Activated CD8-positive, alpha-beta memory T cell treated with anti-CD3 and anti-CD28 coated beads, Interleukin-2, amount 50 U/mL, for 1 hour (primary cell): ENCODE results near the gene APMAP.

Source experiments
- DNase-seq: peaks from one replicate; pipeline ENCODE4 v3.0.0-alpha.2; 2020; ENCODE audit errors: extremely low read depth

Gene APMAP

DNA sequence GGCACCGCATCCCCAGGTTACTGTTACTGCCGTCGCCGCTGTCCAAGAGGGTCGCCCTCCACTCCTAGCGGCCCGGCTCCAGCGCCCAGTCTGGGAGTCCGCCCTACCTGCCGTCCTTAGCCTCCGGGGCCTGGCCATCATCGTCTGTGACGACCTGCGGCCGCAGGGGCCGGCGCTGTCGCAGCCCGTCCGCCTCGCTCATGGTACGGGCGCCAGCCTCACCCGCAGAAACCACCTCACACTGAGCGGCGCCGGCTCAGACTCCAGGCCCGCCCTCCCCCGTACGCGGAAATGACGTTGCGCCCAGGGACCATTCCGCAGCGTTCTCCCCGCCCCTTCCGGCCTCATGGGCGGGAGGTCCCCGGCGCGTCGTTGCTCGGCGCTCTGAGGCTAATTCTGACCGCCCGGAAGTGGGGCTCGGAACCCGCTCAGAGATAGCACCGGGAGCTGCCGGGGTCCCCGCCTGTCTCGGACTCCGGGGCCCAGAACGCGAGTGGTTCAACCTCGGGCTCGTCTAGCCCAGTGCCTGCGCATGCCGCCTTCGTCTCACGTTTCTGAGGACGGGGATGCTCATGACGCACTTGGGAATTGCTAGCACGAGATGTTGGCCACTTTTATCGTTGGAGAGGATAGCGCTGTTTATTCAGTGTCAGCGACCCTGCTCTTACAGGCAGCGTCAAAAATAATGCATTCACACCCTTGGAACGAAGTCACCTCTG lies at the start of gene APMAP:
TSS of gene APMAP (minus strand) at position 265 of the 719 bp plus-strand sequence. CDS start at position 202, 63 bp downstream.
- DNase-seq: peak; percentile 90

GRCh38 chr20:25041813-25042530 lies 49.4 kb upstream of the APMAP start:
- DNase-seq: no peak

- no peak for DNase-seq
These were observed 47.9 kb upstream of the APMAP start for GRCh38 chr20:25040438-25040831.

DNA sequence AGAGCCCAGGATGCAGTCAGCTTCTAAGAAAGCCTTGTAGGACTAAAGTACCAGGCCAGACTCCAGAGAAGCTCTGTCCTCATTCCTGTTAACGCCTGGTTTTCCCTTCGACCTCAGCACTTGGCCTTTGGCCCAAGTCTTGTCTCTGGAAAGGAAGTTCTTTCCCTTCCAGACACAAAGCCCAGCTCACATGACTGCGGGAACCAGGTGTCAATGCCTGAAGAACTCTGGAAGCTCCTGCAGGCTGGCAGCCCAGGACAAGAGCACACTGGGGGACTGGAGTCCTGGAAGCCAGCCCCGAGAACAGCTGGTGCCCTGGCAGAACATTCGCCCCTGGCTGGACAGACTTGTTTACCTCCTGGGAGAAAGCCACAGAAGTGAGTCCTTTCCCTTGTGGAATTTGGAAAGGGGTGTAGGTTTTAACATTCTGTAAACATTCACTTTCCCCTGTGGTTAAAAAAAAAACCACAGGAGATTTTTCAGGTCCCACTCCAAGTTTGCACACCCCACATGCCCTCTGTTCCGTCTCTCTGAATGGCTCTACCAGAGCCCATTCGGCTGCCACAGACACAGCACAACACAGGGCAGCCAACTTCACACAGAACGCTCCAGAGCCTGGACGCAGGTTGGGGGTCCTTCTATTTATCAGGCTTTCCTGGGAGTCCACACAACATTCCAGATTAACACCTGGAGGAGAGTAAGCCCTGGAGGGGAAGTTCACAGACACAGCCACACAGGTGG lies 47.3 kb upstream of the APMAP start:
- DNase-seq: no peak

DNA sequence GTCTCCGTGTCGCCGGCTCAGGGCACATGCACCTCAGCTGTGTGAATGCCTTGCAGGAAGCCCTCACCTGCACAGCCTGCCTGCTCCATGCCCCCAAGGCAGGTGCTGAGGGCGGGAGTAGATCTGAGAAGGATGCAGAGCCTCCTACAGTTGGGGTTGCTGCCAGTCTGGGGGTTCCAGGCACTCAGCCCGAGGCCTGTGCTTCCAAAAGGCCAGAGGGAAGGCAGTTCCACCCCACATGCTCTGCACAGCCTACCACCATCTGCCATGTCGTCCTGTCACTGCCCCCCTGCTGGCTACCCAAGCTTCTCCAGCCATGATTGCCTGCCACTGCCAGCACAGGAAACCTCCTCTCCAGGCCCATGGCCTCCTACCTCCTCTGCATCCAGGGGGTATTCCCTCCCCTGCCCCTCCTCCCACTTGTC lies 46.1 kb upstream of the APMAP start:
- no peak for DNase-seq

GRCh38 chr20:25038103-25038410 lies 45.5 kb upstream of the APMAP start:
- DNase-seq: no peak

GRCh38 chr20:25037288-25038102 lies 44.9 kb upstream of the APMAP start:
- DNase-seq: no peak

DNA sequence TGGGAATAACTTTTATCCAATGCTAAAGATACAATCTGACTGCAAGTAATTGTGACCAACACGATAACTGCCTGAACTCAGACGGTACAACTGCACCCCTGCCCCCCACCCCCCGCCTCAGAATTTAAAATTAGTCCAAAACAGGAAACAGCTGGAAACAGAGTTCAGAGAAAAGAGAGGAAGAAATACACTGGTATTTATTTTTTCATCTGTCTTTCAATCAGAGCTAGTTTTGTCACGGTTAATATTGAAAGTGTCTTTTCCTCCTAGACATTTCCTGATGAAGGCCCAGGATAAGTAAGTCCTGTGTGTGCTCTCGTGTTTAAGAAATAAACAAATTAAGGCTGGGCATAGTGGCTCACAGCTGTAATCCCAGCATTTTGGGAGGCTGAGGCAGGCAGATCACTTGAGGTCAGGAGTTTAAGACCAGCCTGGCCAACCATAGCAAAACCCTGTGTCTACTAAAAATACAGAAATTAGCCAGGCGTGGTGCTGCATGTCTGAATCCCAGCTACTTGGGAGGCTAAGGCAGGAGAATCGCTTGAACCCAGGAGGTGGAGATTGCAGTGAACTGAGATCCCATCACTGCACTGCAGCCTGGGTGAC lies 43.9 kb upstream of the APMAP start:
- DNase-seq: no peak

- DNase-seq: no peak
These were observed 43.4 kb upstream of the APMAP start for GRCh38 chr20:25035921-25036320.

DNA sequence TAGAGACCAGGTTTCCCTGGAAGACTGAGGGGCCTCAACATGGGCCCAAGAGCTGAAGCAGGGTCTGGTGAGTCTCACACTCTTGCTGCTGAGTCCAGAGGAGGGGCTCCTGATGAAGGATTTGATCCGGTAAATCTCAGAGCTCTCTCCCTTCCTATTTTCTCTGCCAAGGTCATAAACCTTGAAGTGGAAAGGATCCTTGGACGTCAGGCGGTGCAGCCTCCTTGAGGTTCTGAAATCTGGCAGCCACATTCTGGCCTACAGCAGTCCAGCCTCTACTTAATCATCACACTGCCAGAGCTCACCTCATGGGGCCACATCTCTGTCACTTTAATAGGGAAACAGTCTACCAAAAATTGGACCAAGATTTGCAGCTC lies 41.4 kb upstream of the APMAP start:
- DNase-seq: no peak

DNA sequence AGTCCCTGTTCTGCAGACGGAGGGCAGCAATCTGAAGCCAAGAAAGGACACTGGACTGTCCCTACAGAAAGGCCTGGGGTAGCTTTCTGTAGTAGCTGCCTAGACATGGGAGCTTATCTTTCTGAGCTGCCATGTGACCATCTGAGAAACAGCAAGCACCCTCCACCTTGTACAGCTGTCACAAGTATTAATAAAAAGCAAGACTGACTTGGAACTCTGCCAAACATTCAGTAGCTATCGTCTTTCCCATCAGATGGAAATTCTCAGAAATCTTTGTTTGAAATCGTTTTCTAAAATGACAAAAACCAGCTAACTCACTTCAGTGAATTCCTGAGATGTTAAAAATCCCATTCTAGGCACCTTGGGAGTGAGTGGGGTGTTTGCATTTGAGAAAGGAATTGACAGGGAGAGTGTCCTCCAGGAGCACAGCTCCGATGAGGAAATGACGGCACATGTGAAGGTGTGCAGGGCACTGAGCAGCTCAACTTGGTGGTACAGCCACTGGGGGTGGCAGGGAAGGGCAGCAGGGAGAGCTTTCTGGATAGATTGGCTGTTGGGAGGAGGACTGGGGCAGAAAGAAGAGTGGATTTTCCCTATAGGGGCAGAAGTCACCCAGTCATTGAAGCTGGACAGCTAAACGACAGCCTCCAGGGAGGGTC lies 40.8 kb upstream of the APMAP start:
- DNase-seq: no peak

DNA sequence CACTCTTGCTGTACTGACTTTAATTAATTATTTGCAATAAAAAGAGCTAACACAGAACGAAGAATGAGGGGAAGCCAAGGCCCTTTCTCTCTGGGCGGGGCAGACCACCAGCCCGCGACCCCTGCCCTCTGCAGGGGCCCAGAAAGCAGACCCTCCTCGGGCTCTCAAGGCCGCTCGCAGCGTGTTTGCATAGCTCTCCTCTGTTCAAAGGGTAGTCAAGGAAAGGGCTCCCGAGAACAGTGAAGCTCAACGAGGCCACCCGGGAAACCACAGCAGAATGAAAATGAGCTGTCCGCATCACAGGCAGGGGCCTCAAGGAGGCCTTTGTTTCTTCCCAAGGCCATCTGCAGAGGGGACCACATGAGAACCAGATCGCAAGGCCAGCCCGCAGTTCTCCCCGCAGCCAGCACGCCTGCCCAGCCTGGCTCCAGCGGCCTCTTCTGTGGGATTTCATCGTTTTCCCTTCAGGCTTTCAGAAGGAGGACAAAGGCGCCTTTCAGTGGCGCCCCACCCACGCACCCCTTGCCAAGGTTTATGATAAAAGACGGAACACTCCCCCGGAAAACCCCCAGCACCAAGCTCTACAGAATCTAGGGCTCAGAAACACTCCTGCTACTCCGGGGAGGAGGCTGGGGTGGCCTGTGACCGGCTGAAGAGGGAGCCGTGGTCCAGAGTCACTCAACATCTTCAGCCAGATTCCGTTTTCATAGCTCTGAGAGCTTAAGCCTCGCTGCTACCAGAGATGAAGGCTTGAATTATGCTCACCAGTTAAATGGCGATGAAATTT lies 40.1 kb upstream of the APMAP start:
- DNase-seq: no peak

GRCh38 chr20:25032065-25032477 lies 39.5 kb upstream of the APMAP start:
- no peak for DNase-seq

DNA sequence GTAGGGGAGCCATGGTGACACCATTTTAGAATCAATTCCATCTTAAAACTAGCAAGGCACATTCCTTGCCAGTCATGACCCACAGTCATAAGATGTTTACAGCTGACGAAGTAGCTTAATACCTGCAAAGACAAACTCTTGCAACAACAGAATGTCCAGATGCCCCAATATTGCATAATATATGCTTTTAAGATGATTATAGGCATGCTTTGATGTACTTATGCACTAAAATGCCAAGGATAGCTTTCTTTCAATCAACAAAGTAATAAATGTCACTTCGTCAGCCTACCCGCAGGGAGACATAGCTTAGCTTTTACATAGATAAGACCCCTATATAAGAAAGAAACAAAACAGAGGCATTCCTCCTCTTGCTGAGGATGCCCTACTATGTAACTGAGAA lies 38.7 kb upstream of the APMAP start:
- DNase-seq: no peak

GRCh38 chr20:25030649-25031207 lies 38.2 kb upstream of the APMAP start:
- no peak for DNase-seq

- DNase-seq: no peak
These were observed 37.6 kb upstream of the APMAP start for GRCh38 chr20:25030007-25030648.

GRCh38 chr20:25025986-25026605 lies 33.5 kb upstream of the APMAP start:
- no peak for DNase-seq

GRCh38 chr20:25025091-25025861 lies 32.7 kb upstream of the APMAP start:
- DNase-seq: no peak
